ENCODE measurements around the gene DST.

DST gene

DNA sequence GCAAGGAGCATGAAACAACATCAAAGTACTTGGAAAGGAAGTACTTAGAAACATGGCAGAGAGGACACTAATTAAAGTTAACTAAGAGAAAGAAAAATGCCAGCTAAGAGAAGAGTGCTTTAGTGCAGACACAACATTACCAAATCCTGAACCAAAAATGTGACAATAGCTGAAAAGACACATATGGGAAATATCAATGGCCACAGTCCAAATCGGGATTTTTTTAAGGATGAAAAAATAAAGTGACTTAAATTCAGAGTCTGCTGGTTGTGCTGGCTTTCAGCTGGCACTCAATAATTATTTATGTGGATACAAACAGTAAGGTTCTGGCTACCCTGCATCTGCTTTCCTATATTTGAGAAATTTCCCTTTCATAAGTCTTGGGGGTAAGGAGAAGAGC, 12.6 kb upstream of the DST start:
- TF ChIP-seq ZNF274 (IDR thresholded peaks at IDR 0.05; ENCODE audit: low read depth, low read length) = no peak
- no peak for TF ChIP-seq SUZ12 (IDR thresholded peaks at IDR 0.05; ENCODE audit: extremely low read depth, insufficient read depth, insufficient read length)
- TF ChIP-seq YY1 (IDR thresholded peaks at IDR 0.05; ENCODE audit: insufficient read depth, insufficient read length) = no peak
- no peak overlapping the region for H3K9ac ChIP-seq (ENCODE audit: insufficient read length, low read depth)
- DNase-seq (ENCODE audit: low read depth, low spot score) = no peak
- no peaks in the 10 kb centered on the region for H3K9me3 ChIP-seq (ENCODE audit: insufficient read depth, low read length)
- no peaks in the 10 kb centered on the region for H3K36me3 ChIP-seq (ENCODE audit: insufficient read depth, insufficient read length, low read length)
- H3K4me3 ChIP-seq (ENCODE audit: insufficient read length, low read depth) = no peak overlapping the region
- no peaks in the 10 kb centered on the region for H3K4me1 ChIP-seq (ENCODE audit: insufficient read depth, insufficient read length)
- no peaks in the 10 kb centered on the region for H3K27me3 ChIP-seq (ENCODE audit: insufficient read depth, insufficient read length)

GRCh38 chr6:56652994-56653393, 10.3 kb upstream of the DST start:
- Histone ChIP-seq H3K4me1 (ENCODE audit: insufficient read depth, insufficient read length) (no peaks in the 10 kb centered on the region), H3K9ac (ENCODE audit: insufficient read length, low read depth) (no peak overlapping the region)
- DNase-seq (ENCODE audit: low read depth, low spot score) = no peak

DNA sequence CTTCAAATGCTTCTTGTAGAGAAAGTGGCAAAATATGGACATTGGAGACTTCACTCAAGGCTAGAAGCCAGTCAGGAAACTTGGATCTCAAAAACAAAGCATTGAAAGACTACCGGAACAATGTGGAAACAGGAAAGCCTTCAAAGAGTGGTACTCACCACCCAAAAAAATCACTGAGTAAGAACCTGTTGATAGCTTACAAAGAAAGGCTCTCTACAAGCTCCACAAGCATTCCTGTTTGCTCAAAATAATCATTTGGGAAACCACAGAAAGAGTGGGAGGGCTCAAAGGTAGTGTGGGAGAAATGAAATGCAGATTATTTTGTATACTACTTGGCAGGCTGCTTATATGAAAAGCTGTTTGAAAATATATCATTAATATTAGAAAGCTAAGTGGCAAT, 9.5 kb upstream of the DST start:
- Histone ChIP-seq H3K9ac (ENCODE audit: insufficient read length, low read depth) (no peak overlapping the region), H3K4me1 (ENCODE audit: insufficient read depth, insufficient read length) (no peaks in the 10 kb centered on the region), H3K36me3 (ENCODE audit: insufficient read depth, insufficient read length, low read length) (peaks cover 12% of the 10 kb centered on the region), H3K27me3 (ENCODE audit: insufficient read depth, insufficient read length) (no peaks in the 10 kb centered on the region), H3K4me3 (ENCODE audit: insufficient read length, low read depth) (no peak overlapping the region), H3K9me3 (ENCODE audit: insufficient read depth, low read length) (no peaks in the 10 kb centered on the region)
- no peak for DNase-seq (ENCODE audit: low read depth, low spot score)
- TF ChIP-seq ZNF274 (IDR thresholded peaks at IDR 0.05; ENCODE audit: low read depth, low read length) (no peak), SUZ12 (IDR thresholded peaks at IDR 0.05; ENCODE audit: extremely low read depth, insufficient read depth, insufficient read length) (no peak), YY1 (IDR thresholded peaks at IDR 0.05; ENCODE audit: insufficient read depth, insufficient read length) (no peak)

More at GRCh38 chr6:56652994-56653393, 10.3 kb upstream of the DST start:
- Histone ChIP-seq H3K36me3 (ENCODE audit: insufficient read depth, insufficient read length, low read length) (peaks cover 7% of the 10 kb centered on the region), H3K4me3 (ENCODE audit: insufficient read length, low read depth) (no peak overlapping the region), H3K27me3 (ENCODE audit: insufficient read depth, insufficient read length) (no peaks in the 10 kb centered on the region), H3K9me3 (ENCODE audit: insufficient read depth, low read length) (no peaks in the 10 kb centered on the region)
- TF ChIP-seq SUZ12 (IDR thresholded peaks at IDR 0.05; ENCODE audit: extremely low read depth, insufficient read depth, insufficient read length) (no peak), ZNF274 (IDR thresholded peaks at IDR 0.05; ENCODE audit: low read depth, low read length) (no peak), YY1 (IDR thresholded peaks at IDR 0.05; ENCODE audit: insufficient read depth, insufficient read length) (no peak)

GRCh38 chr6:56650191-56650590, 7.5 kb upstream of the DST start:
- Histone ChIP-seq H3K36me3 (ENCODE audit: insufficient read depth, insufficient read length, low read length) (peaks cover 23% of the 10 kb centered on the region), H3K4me1 (ENCODE audit: insufficient read depth, insufficient read length) (no peaks in the 10 kb centered on the region), H3K4me3 (ENCODE audit: insufficient read length, low read depth) (no peak overlapping the region), H3K9ac (ENCODE audit: insufficient read length, low read depth) (no peak overlapping the region), H3K9me3 (ENCODE audit: insufficient read depth, low read length) (no peaks in the 10 kb centered on the region), H3K27me3 (ENCODE audit: insufficient read depth, insufficient read length) (no peaks in the 10 kb centered on the region)
- no peak for DNase-seq (ENCODE audit: low read depth, low spot score)
- TF ChIP-seq ZNF274 (IDR thresholded peaks at IDR 0.05; ENCODE audit: low read depth, low read length) (no peak), YY1 (IDR thresholded peaks at IDR 0.05; ENCODE audit: insufficient read depth, insufficient read length) (no peak), SUZ12 (IDR thresholded peaks at IDR 0.05; ENCODE audit: extremely low read depth, insufficient read depth, insufficient read length) (no peak)

GRCh38 chr6:56649782-56650181, 7.1 kb upstream of the DST start:
- Histone ChIP-seq H3K9ac (ENCODE audit: insufficient read length, low read depth) (no peak overlapping the region), H3K27me3 (ENCODE audit: insufficient read depth, insufficient read length) (no peaks in the 10 kb centered on the region), H3K4me3 (ENCODE audit: insufficient read length, low read depth) (no peak overlapping the region), H3K9me3 (ENCODE audit: insufficient read depth, low read length) (no peaks in the 10 kb centered on the region), H3K4me1 (ENCODE audit: insufficient read depth, insufficient read length) (no peaks in the 10 kb centered on the region), H3K36me3 (ENCODE audit: insufficient read depth, insufficient read length, low read length) (peaks cover 27% of the 10 kb centered on the region)
- DNase-seq (ENCODE audit: low read depth, low spot score) = no peak
- TF ChIP-seq SUZ12 (IDR thresholded peaks at IDR 0.05; ENCODE audit: extremely low read depth, insufficient read depth, insufficient read length) (no peak), ZNF274 (IDR thresholded peaks at IDR 0.05; ENCODE audit: low read depth, low read length) (no peak), YY1 (IDR thresholded peaks at IDR 0.05; ENCODE audit: insufficient read depth, insufficient read length) (no peak)

DNA sequence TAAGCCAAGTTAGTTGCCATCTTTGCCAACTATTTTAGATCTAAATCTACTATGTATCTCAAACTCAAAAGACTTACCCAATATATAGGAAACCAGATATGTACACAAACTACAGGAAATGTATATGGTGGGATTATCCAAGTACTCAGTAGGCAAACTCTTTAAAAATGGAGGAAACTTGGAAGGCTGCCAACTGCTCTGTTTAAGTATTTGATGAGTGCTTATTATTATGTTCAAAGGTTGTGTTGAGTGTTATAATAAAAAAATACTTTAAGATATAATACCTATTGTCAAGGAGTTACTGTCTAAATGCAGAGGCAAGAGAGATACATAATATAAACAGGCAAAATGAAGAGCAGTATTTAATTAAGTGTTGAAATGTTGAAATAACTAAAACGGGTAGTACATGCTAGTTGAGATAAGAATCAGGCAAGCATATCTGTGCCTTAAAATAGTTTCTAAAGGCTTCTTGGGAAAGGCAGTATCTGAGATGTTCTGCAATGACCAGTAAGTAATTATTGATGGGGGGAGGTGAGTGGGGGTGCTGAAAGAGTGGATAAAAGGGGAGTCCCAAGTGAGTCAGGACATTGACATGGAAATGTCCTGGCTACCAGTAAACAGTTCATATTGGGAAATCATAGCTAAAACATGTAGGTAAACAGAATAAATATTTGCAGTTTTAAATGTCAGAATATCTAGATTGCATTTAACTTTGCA, 6.5 kb upstream of the DST start:
- no peak for DNase-seq (ENCODE audit: low read depth, low spot score)
- Histone ChIP-seq H3K9me3 (ENCODE audit: insufficient read depth, low read length) (no peaks in the 10 kb centered on the region), H3K9ac (ENCODE audit: insufficient read length, low read depth) (no peak overlapping the region), H3K4me1 (ENCODE audit: insufficient read depth, insufficient read length) (no peaks in the 10 kb centered on the region), H3K36me3 (ENCODE audit: insufficient read depth, insufficient read length, low read length) (peaks cover 31% of the 10 kb centered on the region), H3K27me3 (ENCODE audit: insufficient read depth, insufficient read length) (no peaks in the 10 kb centered on the region), H3K4me3 (ENCODE audit: insufficient read length, low read depth) (no peak overlapping the region)
- TF ChIP-seq YY1 (IDR thresholded peaks at IDR 0.05; ENCODE audit: insufficient read depth, insufficient read length) (no peak), ZNF274 (IDR thresholded peaks at IDR 0.05; ENCODE audit: low read depth, low read length) (no peak), SUZ12 (IDR thresholded peaks at IDR 0.05; ENCODE audit: extremely low read depth, insufficient read depth, insufficient read length) (no peak)

DNA sequence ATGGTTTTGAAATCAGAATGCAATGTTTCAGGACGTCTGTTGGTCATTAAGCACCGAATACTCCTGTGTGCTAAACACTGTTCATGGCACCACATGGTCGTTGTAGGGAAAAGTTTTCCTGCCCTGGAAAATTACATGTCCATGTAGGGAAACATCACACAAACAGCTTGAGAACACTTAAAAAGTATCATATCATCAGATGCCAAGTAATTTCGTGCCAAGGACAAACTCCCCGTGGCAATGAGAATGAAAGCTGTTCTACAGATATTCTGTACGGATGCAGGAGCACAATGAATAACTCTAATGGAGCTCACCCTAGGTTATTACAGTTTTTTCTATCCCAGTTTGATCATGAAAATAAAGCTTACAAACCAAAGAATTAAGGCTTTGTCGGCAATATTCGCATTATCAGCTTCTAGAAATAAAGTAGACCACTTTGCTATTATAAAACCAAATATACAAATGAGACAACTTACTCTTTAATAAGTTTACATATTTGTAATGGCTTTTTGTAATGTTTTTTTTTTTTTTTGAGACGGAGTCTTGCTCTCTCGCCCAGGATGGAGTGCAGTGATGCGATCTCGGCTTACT, 4.6 kb upstream of the DST start:
- Histone ChIP-seq H3K4me1 (ENCODE audit: insufficient read depth, insufficient read length) (no peaks in the 10 kb centered on the region), H3K27me3 (ENCODE audit: insufficient read depth, insufficient read length) (no peaks in the 10 kb centered on the region), H3K36me3 (ENCODE audit: insufficient read depth, insufficient read length, low read length) (peaks cover 31% of the 10 kb centered on the region), H3K9ac (ENCODE audit: insufficient read length, low read depth) (no peak overlapping the region), H3K4me3 (ENCODE audit: insufficient read length, low read depth) (no peak overlapping the region), H3K9me3 (ENCODE audit: insufficient read depth, low read length) (no peaks in the 10 kb centered on the region)
- no peak for DNase-seq (ENCODE audit: low read depth, low spot score)
- TF ChIP-seq ZNF274 (IDR thresholded peaks at IDR 0.05; ENCODE audit: low read depth, low read length) = no peak
- no peak for TF ChIP-seq SUZ12 (IDR thresholded peaks at IDR 0.05; ENCODE audit: extremely low read depth, insufficient read depth, insufficient read length)
- no peak for TF ChIP-seq YY1 (IDR thresholded peaks at IDR 0.05; ENCODE audit: insufficient read depth, insufficient read length)

Data from NT2/D1 (cell line).